Ascending aorta (tissue), 2 donors: ENCODE results near the gene ILF3. TPM values are rescaled to one million over a fixed set of nuclear protein-coding genes. Genes with fewer than 3 reads are reported as not detected.

Experiments used
- DNase-seq, 2 donors: peaks; one replicate each; pipeline ENCODE4 v3.0.0-alpha.2; 2019; ENCODE audit warnings: low spot score in 2 of 2
- H3K27ac ChIP-seq, 2 donors: fragments of 200-600 bp; sonication (generic); one replicate each; pipeline ENCODE4 v1.5.1; 2016 to 2017; ENCODE audit warnings: mild to moderate bottlenecking in 1 of 2
- H3K27me3 ChIP-seq: fragments of 200-600 bp; sonication (generic); one replicate; pipeline ENCODE4 v1.5.1; 2017
- H3K36me3 ChIP-seq, 2 donors: fragments of 200-600 bp; sonication (generic); one replicate each; pipeline ENCODE4 v1.5.1; 2016
- H3K4me1 ChIP-seq, 2 donors: fragments of 200-600 bp; sonication (generic); one replicate each; pipeline ENCODE4 v1.5.1; 2016 to 2017; ENCODE audit warnings: mild to moderate bottlenecking in 1 of 2
- H3K4me3 ChIP-seq, 2 donors: fragments of 200-600 bp; sonication (generic); one replicate each; pipeline ENCODE4 v1.5.1; 2016 to 2017; ENCODE audit warnings: mild to moderate bottlenecking in 1 of 2
- H3K9me3 ChIP-seq, 2 donors: fragments of 200-600 bp; sonication (generic); one replicate each; pipeline ENCODE4 v1.5.1; 2016
- intact Hi-C: fragments of 100-400 bp; cut with DNase I; formaldehyde crosslinking; loops from one replicate; pipeline ENCODE4 v1.15.1; 2023
- total RNA-seq: library from RNA; depleted of rRNA; stranded (reverse); fragments of >200 nt; gene quantifications from one replicate; pipeline ENCODE4 v1.1.0, GENCODE V29; 2016
- TF ChIP-seq, protein P1 (sequence below), 3 experiments: fragments of 200-600 bp in 2 of 3; fragments of 450-650 bp in 1 of 3; sonication (generic) in 2 of 3; IDR thresholded peaks; one replicate each; pipeline ENCODE4 v1.5.1; 2016 to 2019; ENCODE audit warnings: antibody characterized with exemption in 3 of 3, mild to moderate bottlenecking in 1 of 3, moderate library complexity in 1 of 3

Gene ILF3
- total RNA-seq, 1 donor from 2014 or later: 168 TPM

DNA sequence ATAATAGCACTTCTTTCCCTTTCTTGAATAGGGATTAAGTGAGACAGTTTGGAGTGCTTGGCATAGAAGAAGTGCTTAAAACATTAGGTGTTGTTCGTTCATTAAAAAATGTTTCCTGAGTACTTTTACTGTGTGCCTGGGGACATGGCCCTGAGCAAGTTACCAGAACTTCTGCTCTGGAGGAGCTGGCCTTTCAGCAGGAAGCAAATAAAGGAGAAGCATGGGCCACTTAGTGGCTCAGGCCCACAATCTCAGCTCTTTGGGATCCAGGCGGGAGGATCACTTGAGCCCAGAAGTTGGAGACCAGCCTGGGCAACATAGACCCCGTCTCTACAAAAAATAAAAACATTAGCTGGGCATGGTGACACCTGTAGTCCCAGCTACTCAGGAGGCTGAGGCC lies 69.4 kb downstream of the ILF3 start:
- Histone ChIP-seq H3K36me3 (no peaks in the 10 kb centered on the region), H3K27me3 (no peaks in the 10 kb centered on the region), H3K4me3 (no peak overlapping the region), H3K9me3 (no peaks in the 10 kb centered on the region), H3K4me1 (peaks cover 5 to 35% of the 10 kb centered on the region in 2 donors), H3K27ac (no peak overlapping the region)
- TF ChIP-seq, protein P1, sequence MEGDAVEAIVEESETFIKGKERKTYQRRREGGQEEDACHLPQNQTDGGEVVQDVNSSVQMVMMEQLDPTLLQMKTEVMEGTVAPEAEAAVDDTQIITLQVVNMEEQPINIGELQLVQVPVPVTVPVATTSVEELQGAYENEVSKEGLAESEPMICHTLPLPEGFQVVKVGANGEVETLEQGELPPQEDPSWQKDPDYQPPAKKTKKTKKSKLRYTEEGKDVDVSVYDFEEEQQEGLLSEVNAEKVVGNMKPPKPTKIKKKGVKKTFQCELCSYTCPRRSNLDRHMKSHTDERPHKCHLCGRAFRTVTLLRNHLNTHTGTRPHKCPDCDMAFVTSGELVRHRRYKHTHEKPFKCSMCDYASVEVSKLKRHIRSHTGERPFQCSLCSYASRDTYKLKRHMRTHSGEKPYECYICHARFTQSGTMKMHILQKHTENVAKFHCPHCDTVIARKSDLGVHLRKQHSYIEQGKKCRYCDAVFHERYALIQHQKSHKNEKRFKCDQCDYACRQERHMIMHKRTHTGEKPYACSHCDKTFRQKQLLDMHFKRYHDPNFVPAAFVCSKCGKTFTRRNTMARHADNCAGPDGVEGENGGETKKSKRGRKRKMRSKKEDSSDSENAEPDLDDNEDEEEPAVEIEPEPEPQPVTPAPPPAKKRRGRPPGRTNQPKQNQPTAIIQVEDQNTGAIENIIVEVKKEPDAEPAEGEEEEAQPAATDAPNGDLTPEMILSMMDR (IDR thresholded peaks at IDR 0.05): no peak
- intact Hi-C loops: no loop called here
- DNase-seq: no peak

DNA sequence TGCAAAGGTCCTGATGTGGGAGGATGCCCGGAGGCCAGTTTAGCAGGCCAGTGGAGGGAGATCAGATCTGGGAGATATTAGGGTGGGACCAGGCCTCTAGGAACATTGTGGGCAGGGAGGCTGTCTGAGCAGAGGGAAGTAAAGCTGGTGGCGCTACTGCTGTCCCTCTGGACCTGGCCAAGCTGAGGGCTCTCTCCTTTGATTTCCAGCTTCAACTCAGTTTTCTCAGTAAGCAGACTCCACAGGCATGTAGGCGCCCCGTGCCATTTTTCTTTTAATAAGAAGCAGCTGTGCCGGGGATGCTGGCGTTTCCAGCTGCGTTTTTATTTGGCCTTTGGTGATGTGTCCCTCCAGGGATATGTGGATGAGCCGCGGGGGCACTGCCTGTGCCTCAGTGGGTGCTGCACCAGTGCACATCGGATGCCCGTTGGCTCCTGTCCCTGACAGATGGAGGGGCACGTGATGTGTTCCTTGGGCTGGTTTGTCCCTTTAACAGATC lies 70.5 kb downstream of the ILF3 start:
- TF ChIP-seq, protein P1 (IDR thresholded peaks at IDR 0.05): no peak
- intact Hi-C loops: no loop called here
- DNase-seq: no peak
- Histone ChIP-seq H3K36me3 (no peaks in the 10 kb centered on the region), H3K27me3 (no peaks in the 10 kb centered on the region), H3K4me1 (peaks cover 5 to 29% of the 10 kb centered on the region in 2 donors), H3K9me3 (no peaks in the 10 kb centered on the region), H3K27ac (no peak overlapping the region), H3K4me3 (no peak overlapping the region)

DNA sequence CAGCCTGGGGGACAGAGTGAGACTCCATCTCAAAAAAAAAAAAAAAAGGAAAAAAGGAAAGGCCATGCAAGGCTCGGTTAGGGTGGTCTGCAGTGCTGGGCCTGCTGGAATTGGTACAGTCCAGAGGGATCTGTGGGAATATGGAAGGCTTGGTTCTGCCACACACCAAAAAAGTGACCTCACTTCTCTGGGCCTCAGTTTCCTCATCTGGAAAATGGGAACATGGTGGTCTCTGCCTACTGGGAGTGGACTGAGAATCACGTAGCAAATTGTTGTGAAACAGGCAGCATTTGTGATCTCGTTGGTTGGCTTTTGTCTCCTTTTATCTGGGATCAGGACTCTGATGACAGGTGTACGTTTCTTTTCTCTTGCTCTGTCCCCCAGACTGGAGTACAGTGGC lies 71.3 kb downstream of the ILF3 start:
- Histone ChIP-seq H3K9me3 (no peaks in the 10 kb centered on the region), H3K4me3 (no peak overlapping the region), H3K4me1 (peaks cover 5 to 21% of the 10 kb centered on the region in 2 donors), H3K27ac (no peak overlapping the region), H3K27me3 (no peaks in the 10 kb centered on the region), H3K36me3 (no peaks in the 10 kb centered on the region)
- TF ChIP-seq, protein P1 (IDR thresholded peaks at IDR 0.05): no peak
- intact Hi-C loops: no loop called here
- DNase-seq: no peak

DNA sequence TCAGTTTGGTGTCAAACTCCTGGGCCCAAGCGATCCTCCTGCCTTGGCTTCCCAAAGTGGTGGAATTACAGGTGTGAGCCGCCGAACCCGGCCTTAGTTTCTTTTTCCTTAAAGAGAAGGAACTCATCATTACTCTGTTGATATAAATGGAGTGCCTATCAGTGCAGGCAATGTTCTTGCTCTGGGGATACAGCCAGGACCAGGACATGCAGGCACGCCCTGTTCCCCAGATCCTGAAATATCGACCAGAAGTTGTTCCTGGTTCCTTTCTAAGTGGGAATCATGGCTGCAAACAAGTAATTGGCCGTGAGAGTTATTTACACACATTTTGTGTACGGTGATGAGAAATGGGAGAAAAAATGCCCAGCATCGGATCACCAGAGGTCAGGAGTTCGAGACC lies 72.1 kb downstream of the ILF3 start:
- Histone ChIP-seq H3K27me3 (no peaks in the 10 kb centered on the region), H3K36me3 (no peaks in the 10 kb centered on the region), H3K27ac (no peak overlapping the region), H3K9me3 (no peaks in the 10 kb centered on the region), H3K4me1 (peaks cover 5 to 17% of the 10 kb centered on the region in 2 donors), H3K4me3 (no peak overlapping the region)
- TF ChIP-seq, protein P1 (IDR thresholded peaks at IDR 0.05): no peak
- intact Hi-C loops: no loop called here
- DNase-seq: no peak

DNA sequence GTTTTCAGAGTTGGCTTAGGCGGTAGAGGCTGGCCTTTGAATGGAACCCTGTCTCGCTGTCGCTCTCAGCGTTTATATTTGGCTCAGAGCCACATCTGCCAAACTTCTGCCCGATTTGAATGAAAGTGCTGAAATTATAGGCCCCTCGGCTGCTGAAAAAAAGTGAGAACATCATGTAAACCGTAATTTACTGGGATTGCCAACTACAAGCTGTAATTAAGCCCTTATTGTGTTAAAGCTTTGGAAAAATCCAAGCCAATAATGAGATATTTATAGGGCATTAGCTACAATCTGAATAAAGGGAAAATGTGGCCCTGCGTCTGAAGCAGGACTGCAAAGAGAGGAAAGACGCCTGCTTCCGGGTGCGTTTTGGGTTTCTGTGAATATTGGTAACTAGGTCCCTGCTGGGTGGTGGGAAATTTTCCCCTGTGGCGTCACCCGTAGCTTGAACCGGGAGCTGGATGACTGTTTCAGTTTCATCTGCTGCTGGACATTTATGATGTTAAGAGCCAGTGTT lies 73.6 kb downstream of the ILF3 start:
- Histone ChIP-seq H3K27me3 (no peaks in the 10 kb centered on the region), H3K4me3 (no peak overlapping the region), H3K9me3 (no peaks in the 10 kb centered on the region), H3K36me3 (no peaks in the 10 kb centered on the region), H3K27ac (peak overlapping the region; percentile 28 to 53), H3K4me1 (peaks cover 5 to 23% of the 10 kb centered on the region in 2 donors)
- no peak for DNase-seq
- intact Hi-C loops: no loop called here
- TF ChIP-seq, protein P1 (IDR thresholded peaks at IDR 0.05): no peak

DNA sequence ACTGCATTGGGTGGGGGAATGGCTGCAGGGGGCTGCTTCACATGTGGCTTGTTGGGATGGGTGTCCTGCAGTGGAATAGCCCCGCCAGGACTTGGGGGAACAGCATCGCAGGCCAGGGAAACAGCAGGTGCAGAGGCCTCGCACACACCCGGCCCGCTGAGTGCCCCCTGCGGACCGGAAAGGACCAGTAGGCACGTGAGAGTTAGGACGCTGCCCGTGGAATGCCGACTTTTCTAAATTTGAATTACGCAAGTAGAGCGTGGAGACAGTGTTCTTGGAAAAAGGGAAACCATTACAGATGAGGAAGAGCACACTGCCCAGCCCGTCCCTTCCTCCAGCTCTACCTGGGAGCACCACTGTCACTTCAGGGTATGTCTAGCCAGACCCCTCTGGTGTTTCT lies 75.3 kb downstream of the ILF3 start:
- Histone ChIP-seq H3K4me1 (peaks cover 5 to 25% of the 10 kb centered on the region in 2 donors), H3K9me3 (no peaks in the 10 kb centered on the region), H3K27ac (no peak overlapping the region), H3K27me3 (no peaks in the 10 kb centered on the region), H3K36me3 (no peaks in the 10 kb centered on the region), H3K4me3 (no peak overlapping the region)
- intact Hi-C loops: no loop called here
- DNase-seq: no peak
- TF ChIP-seq, protein P1 (IDR thresholded peaks at IDR 0.05): no peak
